ENCODE measurements around the gene LCN2.

GRCh38 chr9:128124451-128124850 lies 24.8 kb upstream of the LCN2 start:
- no peak for TF ChIP-seq POLR2A (IDR thresholded peaks at IDR 0.05)
- TF ChIP-seq, protein P1, sequence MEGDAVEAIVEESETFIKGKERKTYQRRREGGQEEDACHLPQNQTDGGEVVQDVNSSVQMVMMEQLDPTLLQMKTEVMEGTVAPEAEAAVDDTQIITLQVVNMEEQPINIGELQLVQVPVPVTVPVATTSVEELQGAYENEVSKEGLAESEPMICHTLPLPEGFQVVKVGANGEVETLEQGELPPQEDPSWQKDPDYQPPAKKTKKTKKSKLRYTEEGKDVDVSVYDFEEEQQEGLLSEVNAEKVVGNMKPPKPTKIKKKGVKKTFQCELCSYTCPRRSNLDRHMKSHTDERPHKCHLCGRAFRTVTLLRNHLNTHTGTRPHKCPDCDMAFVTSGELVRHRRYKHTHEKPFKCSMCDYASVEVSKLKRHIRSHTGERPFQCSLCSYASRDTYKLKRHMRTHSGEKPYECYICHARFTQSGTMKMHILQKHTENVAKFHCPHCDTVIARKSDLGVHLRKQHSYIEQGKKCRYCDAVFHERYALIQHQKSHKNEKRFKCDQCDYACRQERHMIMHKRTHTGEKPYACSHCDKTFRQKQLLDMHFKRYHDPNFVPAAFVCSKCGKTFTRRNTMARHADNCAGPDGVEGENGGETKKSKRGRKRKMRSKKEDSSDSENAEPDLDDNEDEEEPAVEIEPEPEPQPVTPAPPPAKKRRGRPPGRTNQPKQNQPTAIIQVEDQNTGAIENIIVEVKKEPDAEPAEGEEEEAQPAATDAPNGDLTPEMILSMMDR (IDR thresholded peaks at IDR 0.05): no peak
